PC-3 (cell line): ENCODE results near the gene MMP20. TPM values are rescaled to one million over a fixed set of nuclear protein-coding genes. Genes with fewer than 3 reads are reported as not detected.

ENCODE experiments used
- ATAC-seq: fragments of 200-7000 bp; cut with Tn5 transposase; 2 replicates; pipeline ENCODE4 v1.9.1; 2020; ENCODE audit warnings: mild to moderate bottlenecking, moderate library complexity
- BruUV-seq: library from RNA; stranded (reverse); fragments of 400-500 nt; replicated peaks from 2 replicates; lab custom pipeline; 2021; lab: Mats Ljungman, UMichigan
- CTCF ChIA-PET: fragments of 300-600 bp; sonication (Branson Sonifier 250); formaldehyde crosslinking; loops from one replicate; lab custom pipeline; 2022; ENCODE audit warnings: antibody characterized with exemption; lab: Charles Lee
- POLR2A ChIA-PET: fragments of 300-600 bp; sonication (Branson Sonifier 250); formaldehyde crosslinking; loops from one replicate; lab custom pipeline; 2022; ENCODE audit warnings: antibody characterized with exemption; ENCODE audit not compliant: unreplicated experiment; lab: Charles Lee
- DNase-seq: peaks from one replicate; pipeline ENCODE4 v3.0.0-alpha.2; 2015
- H2AFZ ChIP-seq: fragments of 300-600 bp; sonication (generic); 2 replicates; pipeline ENCODE4 v1.6.0; 2016; ENCODE audit warnings: antibody characterized with exemption, low read length
- H3F3A ChIP-seq: fragments of 300-600 bp; sonication (generic); one replicate; pipeline ENCODE4 v1.6.0; 2017; ENCODE audit warnings: antibody characterized with exemption, low read length, control low read depth, mild to moderate bottlenecking; ENCODE audit not compliant: unreplicated experiment
- H3K27ac ChIP-seq: fragments of 300-600 bp; sonication (generic); 2 replicates; pipeline ENCODE4 v1.5.1; 2016; ENCODE audit warnings: mild to moderate bottlenecking, low read length
- H3K27me3 ChIP-seq: fragments of 300-600 bp; sonication (generic); 2 replicates; pipeline ENCODE4 v1.6.1; 2016; ENCODE audit warnings: low read length, mixed read lengths
- H3K36me3 ChIP-seq: fragments of 300-600 bp; sonication (generic); 2 replicates; pipeline ENCODE4 v1.6.1; 2016; ENCODE audit warnings: low read depth, mixed run types, low read length, mixed read lengths
- H3K4me1 ChIP-seq: fragments of 300-600 bp; sonication (generic); 2 replicates; pipeline ENCODE4 v1.5.1; 2016; ENCODE audit warnings: low read length; ENCODE audit not compliant: insufficient read depth
- H3K4me2 ChIP-seq: fragments of 300-600 bp; sonication (generic); 2 replicates; pipeline ENCODE4 v1.6.0; 2016; ENCODE audit warnings: low read length
- H3K4me3 ChIP-seq: fragments of 300-600 bp; sonication (generic); 2 replicates; pipeline ENCODE4 v1.5.1; 2016; ENCODE audit warnings: mild to moderate bottlenecking, low read length, mixed read lengths
- H3K79me2 ChIP-seq: fragments of 300-600 bp; sonication (generic); 2 replicates; pipeline ENCODE4 v1.6.1; 2017; ENCODE audit warnings: low read length, mixed read lengths
- H3K9ac ChIP-seq: fragments of 300-600 bp; sonication (generic); 2 replicates; pipeline ENCODE4 v1.6.0; 2016; ENCODE audit warnings: mild to moderate bottlenecking, low read length
- H3K9me2 ChIP-seq: fragments of 300-600 bp; sonication (generic); replicated peaks from 2 replicates; pipeline ENCODE4 v1.6.1; 2016; ENCODE audit warnings: mixed run types, low read length, mixed read lengths
- H3K9me3 ChIP-seq: fragments of 300-600 bp; sonication (generic); 2 replicates; pipeline ENCODE4 v1.6.1; 2016; ENCODE audit warnings: low read length, mixed read lengths
- H4K20me1 ChIP-seq: fragments of 300-600 bp; sonication (generic); 2 replicates; pipeline ENCODE4 v1.6.1; 2016; ENCODE audit warnings: low read length, mixed read lengths
- CTCF ChIP-seq: fragments of 300-600 bp; sonication (generic); conservative IDR thresholded peaks from 2 replicates; pipeline ENCODE4 v1.5.1; 2017; ENCODE audit warnings: antibody characterized with exemption, low read depth, mild to moderate bottlenecking, low read length
- EZH2 ChIP-seq: fragments of 300-600 bp; sonication (generic); IDR thresholded peaks from one replicate; pipeline ENCODE4 v1.6.1; 2017; ENCODE audit warnings: antibody characterized with exemption, mild to moderate bottlenecking, low read length; ENCODE audit not compliant: unreplicated experiment
- EZH2phosphoT487 ChIP-seq: fragments of 300-600 bp; sonication (generic); IDR thresholded peaks from 2 replicates; pipeline ENCODE4 v1.6.1; 2018; ENCODE audit warnings: mild to moderate bottlenecking, antibody characterized with exemption, low read length, borderline replicate concordance
- intact Hi-C: fragments of 100-400 bp; cut with micrococcal nuclease; formaldehyde crosslinking; loops from 2 replicates; pipeline ENCODE4 v1.9.0; 2023
- total RNA-seq: library from RNA; depleted of rRNA; stranded (reverse); fragments of >200 nt; gene quantifications from 2 replicates; pipeline ENCODE4 v1.2.3, GENCODE V29; 2014

The MMP20 gene
- total RNA-seq, 1 experiment from 2014 or later: not detected

- Histone ChIP-seq H3K9ac (no peak overlapping the region), H4K20me1 (no peaks in the 10 kb centered on the region), H3K9me3 (no peaks in the 10 kb centered on the region), H3K4me1 (peaks cover 27% of the 10 kb centered on the region), H3K4me2 (no peak overlapping the region), H3K9me2 (no peaks in the 10 kb centered on the region), H2AFZ (no peak overlapping the region), H3K4me3 (no peak overlapping the region), H3K79me2 (no peaks in the 10 kb centered on the region), H3K27me3 (no peaks in the 10 kb centered on the region), H3K36me3 (no peaks in the 10 kb centered on the region), H3F3A (no peaks in the 10 kb centered on the region), H3K27ac (no peak overlapping the region)
- no TSS peak for BruUV-seq
- DNase-seq (no peak), ATAC-seq (no peak)
- POLR2A ChIA-PET: no interaction called here
- TF ChIP-seq CTCF: no peak
- TF ChIP-seq EZH2phosphoT487: no peak
- no peak for TF ChIP-seq EZH2
- CTCF ChIA-PET: no interaction called here
- intact Hi-C loops: no loop called here
These were observed 78.7 kb downstream of the MMP20 start for GRCh38 chr11:102546427-102546826.

GRCh38 chr11:102545701-102546100 is 79.4 kb downstream of the MMP20 start:
- Histone ChIP-seq H3K9me2 (no peaks in the 10 kb centered on the region), H3K4me1 (peaks cover 20% of the 10 kb centered on the region), H4K20me1 (no peaks in the 10 kb centered on the region), H3F3A (no peaks in the 10 kb centered on the region), H3K27me3 (no peaks in the 10 kb centered on the region), H3K4me3 (no peak overlapping the region), H2AFZ (no peak overlapping the region), H3K27ac (no peak overlapping the region), H3K4me2 (no peak overlapping the region), H3K79me2 (no peaks in the 10 kb centered on the region), H3K9ac (no peak overlapping the region), H3K9me3 (no peaks in the 10 kb centered on the region), H3K36me3 (no peaks in the 10 kb centered on the region)
- ChIA-PET CTCF (no interaction called here), POLR2A (no interaction called here)
- intact Hi-C loops: no loop called here
- ATAC-seq (no peak), DNase-seq (peak; percentile 42)
- TF ChIP-seq EZH2phosphoT487 (no peak), EZH2 (no peak), CTCF (no peak)
- no TSS peak for BruUV-seq

GRCh38 chr11:102544594-102544993 is 80.5 kb downstream of the MMP20 start:
- no peaks in the 10 kb centered on the region for H3K9me2 ChIP-seq
- no peak overlapping the region for H3K9ac ChIP-seq
- H2AFZ ChIP-seq: no peak overlapping the region
- peaks cover 19% of the 10 kb centered on the region for H3K4me1 ChIP-seq
- DNase-seq (no peak), ATAC-seq (no peak)
- no peaks in the 10 kb centered on the region for H3F3A ChIP-seq
- no peaks in the 10 kb centered on the region for H3K9me3 ChIP-seq
- intact Hi-C loops: no loop called here
- BruUV-seq: no TSS peak
- no peak overlapping the region for H3K4me3 ChIP-seq
- ChIA-PET POLR2A (no interaction called here), CTCF (no interaction called here)
- H3K36me3 ChIP-seq: no peaks in the 10 kb centered on the region
- H3K27me3 ChIP-seq: no peaks in the 10 kb centered on the region
- H4K20me1 ChIP-seq: no peaks in the 10 kb centered on the region
- H3K4me2 ChIP-seq: no peak overlapping the region
- H3K79me2 ChIP-seq: no peaks in the 10 kb centered on the region
- no peak for TF ChIP-seq CTCF
- TF ChIP-seq EZH2: no peak
- no peak for TF ChIP-seq EZH2phosphoT487
- no peak overlapping the region for H3K27ac ChIP-seq
